Ishikawa (cell line): Measurements from ENCODE around the gene KRTAP12-2.

ENCODE experiments used
- CEBPB ChIP-seq: IDR thresholded peaks from 2 replicates; pipeline ENCODE4 v1.6.1; 2012
- CREB1 ChIP-seq: IDR thresholded peaks from 2 replicates; pipeline ENCODE4 v1.6.1; 2012; ENCODE audit warnings: low read depth
- EGR1 ChIP-seq: IDR thresholded peaks from 2 replicates; pipeline ENCODE4 v1.6.1; 2012
- EP300 ChIP-seq: IDR thresholded peaks from 2 replicates; pipeline ENCODE4 v1.6.1; 2012; ENCODE audit warnings: borderline replicate concordance
- FOXM1 ChIP-seq: IDR thresholded peaks from 2 replicates; pipeline ENCODE4 v1.6.1; 2012; ENCODE audit warnings: low read depth, borderline replicate concordance
- MAX ChIP-seq: IDR thresholded peaks from 2 replicates; pipeline ENCODE4 v1.6.1; 2012
- NFIC ChIP-seq: IDR thresholded peaks from 2 replicates; pipeline ENCODE4 v1.6.1; 2012
- RAD21 ChIP-seq: IDR thresholded peaks from 2 replicates; pipeline ENCODE4 v1.6.1; 2012; ENCODE audit warnings: low read depth
- TAF1 ChIP-seq: IDR thresholded peaks from 2 replicates; pipeline ENCODE4 v1.6.1; 2012; ENCODE audit warnings: low read depth, mild to moderate bottlenecking
- TCF12 ChIP-seq: IDR thresholded peaks from 2 replicates; pipeline ENCODE4 v1.6.1; 2012; ENCODE audit warnings: low read depth
- TEAD4 ChIP-seq: IDR thresholded peaks from 2 replicates; pipeline ENCODE4 v1.6.1; 2012
- YY1 ChIP-seq: IDR thresholded peaks from 2 replicates; pipeline ENCODE4 v1.6.1; 2012; ENCODE audit warnings: low read depth
- ZBTB7A ChIP-seq: IDR thresholded peaks from 2 replicates; pipeline ENCODE4 v1.6.1; 2012; ENCODE audit warnings: low read depth
- TF ChIP-seq, protein P1 (sequence below): IDR thresholded peaks from 2 replicates; pipeline ENCODE4 v1.6.1; 2012; ENCODE audit warnings: low read depth, mild to moderate bottlenecking
- TF ChIP-seq, protein P2 (sequence below): IDR thresholded peaks from 2 replicates; pipeline ENCODE4 v1.6.1; 2012

The KRTAP12-2 gene

GRCh38 chr21:44708213-44708865 is 41.6 kb upstream of the KRTAP12-2 start:
- TF ChIP-seq CEBPB (no peak), TAF1 (no peak), ZBTB7A (no peak), MAX (no peak), EGR1 (no peak), CREB1 (no peak), NFIC (no peak)
- TF ChIP-seq, protein P1, sequence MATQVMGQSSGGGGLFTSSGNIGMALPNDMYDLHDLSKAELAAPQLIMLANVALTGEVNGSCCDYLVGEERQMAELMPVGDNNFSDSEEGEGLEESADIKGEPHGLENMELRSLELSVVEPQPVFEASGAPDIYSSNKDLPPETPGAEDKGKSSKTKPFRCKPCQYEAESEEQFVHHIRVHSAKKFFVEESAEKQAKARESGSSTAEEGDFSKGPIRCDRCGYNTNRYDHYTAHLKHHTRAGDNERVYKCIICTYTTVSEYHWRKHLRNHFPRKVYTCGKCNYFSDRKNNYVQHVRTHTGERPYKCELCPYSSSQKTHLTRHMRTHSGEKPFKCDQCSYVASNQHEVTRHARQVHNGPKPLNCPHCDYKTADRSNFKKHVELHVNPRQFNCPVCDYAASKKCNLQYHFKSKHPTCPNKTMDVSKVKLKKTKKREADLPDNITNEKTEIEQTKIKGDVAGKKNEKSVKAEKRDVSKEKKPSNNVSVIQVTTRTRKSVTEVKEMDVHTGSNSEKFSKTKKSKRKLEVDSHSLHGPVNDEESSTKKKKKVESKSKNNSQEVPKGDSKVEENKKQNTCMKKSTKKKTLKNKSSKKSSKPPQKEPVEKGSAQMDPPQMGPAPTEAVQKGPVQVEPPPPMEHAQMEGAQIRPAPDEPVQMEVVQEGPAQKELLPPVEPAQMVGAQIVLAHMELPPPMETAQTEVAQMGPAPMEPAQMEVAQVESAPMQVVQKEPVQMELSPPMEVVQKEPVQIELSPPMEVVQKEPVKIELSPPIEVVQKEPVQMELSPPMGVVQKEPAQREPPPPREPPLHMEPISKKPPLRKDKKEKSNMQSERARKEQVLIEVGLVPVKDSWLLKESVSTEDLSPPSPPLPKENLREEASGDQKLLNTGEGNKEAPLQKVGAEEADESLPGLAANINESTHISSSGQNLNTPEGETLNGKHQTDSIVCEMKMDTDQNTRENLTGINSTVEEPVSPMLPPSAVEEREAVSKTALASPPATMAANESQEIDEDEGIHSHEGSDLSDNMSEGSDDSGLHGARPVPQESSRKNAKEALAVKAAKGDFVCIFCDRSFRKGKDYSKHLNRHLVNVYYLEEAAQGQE = no peak
- TF ChIP-seq, protein P2, sequence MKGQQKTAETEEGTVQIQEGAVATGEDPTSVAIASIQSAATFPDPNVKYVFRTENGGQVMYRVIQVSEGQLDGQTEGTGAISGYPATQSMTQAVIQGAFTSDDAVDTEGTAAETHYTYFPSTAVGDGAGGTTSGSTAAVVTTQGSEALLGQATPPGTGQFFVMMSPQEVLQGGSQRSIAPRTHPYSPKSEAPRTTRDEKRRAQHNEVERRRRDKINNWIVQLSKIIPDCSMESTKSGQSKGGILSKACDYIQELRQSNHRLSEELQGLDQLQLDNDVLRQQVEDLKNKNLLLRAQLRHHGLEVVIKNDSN = no peak

- TF ChIP-seq RAD21 (no peak), TEAD4 (no peak), EP300 (no peak), FOXM1 (no peak), TAF1 (no peak), CREB1 (no peak)
- TF ChIP-seq, protein P1 = no peak
These were observed 40.2 kb upstream of the KRTAP12-2 start for GRCh38 chr21:44706706-44707581.

DNA sequence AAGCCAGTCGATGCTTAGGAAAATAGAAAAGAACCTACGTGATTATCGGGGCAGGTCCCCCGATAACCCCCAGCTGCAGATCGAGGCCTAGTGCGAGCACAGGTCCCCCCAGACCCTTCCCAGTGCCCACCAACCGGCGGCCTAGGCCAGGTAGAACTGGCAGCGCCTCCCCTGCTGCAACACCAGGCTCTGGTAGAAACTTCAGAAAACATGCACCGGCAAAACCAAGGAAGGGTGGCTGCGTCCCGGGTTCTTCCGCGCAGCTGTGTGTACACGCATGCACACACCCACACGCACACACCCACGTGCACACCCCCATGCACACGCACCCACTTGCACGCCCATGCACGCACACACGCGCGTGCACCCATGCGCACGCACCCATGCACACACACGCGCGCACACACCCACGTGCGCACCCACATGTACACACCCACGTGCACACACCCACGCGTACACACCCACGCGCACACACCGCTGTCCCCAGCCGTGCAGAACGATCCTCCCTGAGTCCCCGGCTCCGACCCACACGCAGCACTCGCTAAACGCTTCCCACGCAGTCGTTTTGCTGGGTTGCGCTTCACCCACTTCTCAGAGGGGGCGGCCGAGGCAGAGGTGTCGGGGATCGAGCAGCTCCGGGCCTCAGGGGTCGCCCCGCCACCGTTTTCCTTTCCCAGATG is 39.4 kb upstream of the KRTAP12-2 start:
- TF ChIP-seq MAX = no peak
- no peak for TF ChIP-seq NFIC
- TF ChIP-seq TEAD4 = no peak

DNA sequence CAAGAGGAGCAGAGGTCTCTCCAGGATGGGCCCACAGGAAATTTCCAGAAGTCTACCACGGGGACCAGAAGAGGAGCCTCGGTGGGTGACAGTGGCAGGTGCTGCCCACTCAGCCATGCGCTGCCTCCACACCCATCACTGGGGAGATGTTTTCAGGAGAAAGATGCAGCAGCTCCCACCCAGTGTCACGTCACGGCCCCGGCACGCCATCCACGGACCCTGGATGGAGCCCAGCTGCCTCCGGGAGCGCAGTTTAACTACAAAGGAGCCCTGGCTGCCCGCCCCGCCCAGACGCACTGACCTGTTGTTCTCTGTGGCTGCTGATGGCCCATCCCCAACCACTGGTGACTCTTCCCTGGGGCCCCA is 37.9 kb upstream of the KRTAP12-2 start:
- TF ChIP-seq CEBPB (no peak), TEAD4 (no peak), ZBTB7A (no peak), EP300 (no peak), YY1 (no peak), TCF12 (no peak), NFIC (no peak), MAX (no peak), FOXM1 (no peak), EGR1 (no peak), CREB1 (no peak), TAF1 (no peak), RAD21 (no peak)
- TF ChIP-seq, protein P1 = no peak
- TF ChIP-seq, protein P2 = no peak
